K562 (cell line): ENCODE results near the gene PTGR3. TPM values are rescaled to one million over a fixed set of nuclear protein-coding genes. Genes with fewer than 3 reads are reported as not detected.

ENCODE experiments used
- ATAC-seq: fragments of 200-7000 bp; cut with Tn5 transposase; 3 replicates; pipeline ENCODE4 v1.9.1; 2020; ENCODE audit warnings: moderate library complexity
- BruUV-seq: library from RNA; stranded (reverse); fragments of 400-500 nt; replicated peaks from 2 replicates; lab custom pipeline; 2021; lab: Mats Ljungman, UMichigan
- CTCF ChIA-PET: fragments of 300-600 bp; formaldehyde crosslinking; extraction: SDS; loops from one replicate; lab custom pipeline; 2021; ENCODE audit warnings: low intra/inter-chr PET ratio; lab: Yijun Ruan, JAX
- POLR2A ChIA-PET: fragments of 300-600, 350-650 bp; sonication (Branson Sonifier 250); formaldehyde crosslinking; extraction: SDS; loops from one replicate; lab custom pipeline; 2021; ENCODE audit warnings: antibody characterized with exemption, inconsistent platforms; lab: Yijun Ruan, JAX
- DNase-seq, 4 experiments: peaks; one replicate each; pipeline versions ENCODE4 v3.0.0 to v3.0.0-alpha.2; 2011 to 2018; ENCODE audit warnings: low spot score in 3 of 4, mixed read lengths in 3 of 4; ENCODE audit errors: extremely low read depth in 1 of 4
- FAIRE-seq: peaks from 2 replicates; lab custom pipeline; 2011; peaks lifted over from hg19 to GRCh38; lab: Jason Lieb, UNC
- H2AFZ ChIP-seq: 2 replicates; pipeline ENCODE4 v1.6.0; 2011; ENCODE audit warnings: low read depth, low read length, control low read depth, inconsistent platforms
- H3K27ac ChIP-seq: fragments of 200-600 bp; 3 replicates; pipeline ENCODE4 v1.8.0; 2011; ENCODE audit warnings: low read depth, mild to moderate bottlenecking, control low read depth, inconsistent platforms, low read length, moderate library complexity, mixed read lengths; ENCODE audit errors: extremely low read depth
- H3K27me3 ChIP-seq, 2 experiments: fragments of 300-600 bp in 1 of 2; 2 replicates in 1 of 2; 3 replicates in 1 of 2; pipeline versions ENCODE4 v1.6.0 to v1.8.0; 2011; ENCODE audit warnings: inconsistent platforms in 2 of 2, low read length in 2 of 2, mild to moderate bottlenecking in 1 of 2, mixed read lengths in 1 of 2, moderate library complexity in 1 of 2; ENCODE audit not compliant: control insufficient read depth in 2 of 2, insufficient read depth in 2 of 2
- H3K36me3 ChIP-seq: fragments of 300-600 bp; 3 replicates; pipeline ENCODE4 v1.8.0; 2011; ENCODE audit warnings: mild to moderate bottlenecking, low read length, inconsistent platforms; ENCODE audit not compliant: control insufficient read depth, insufficient read depth
- H3K4me1 ChIP-seq, 2 experiments: fragments of 200-600 bp in 1 of 2; replicated peaks in 1 of 2; 2 replicates in 1 of 2; 3 replicates in 1 of 2; pipeline versions ENCODE4 v1.5.1 to v1.8.0; 2011; ENCODE audit warnings: inconsistent platforms in 2 of 2, low read length in 2 of 2, mild to moderate bottlenecking in 1 of 2, mixed read lengths in 1 of 2, moderate library complexity in 1 of 2; ENCODE audit not compliant: control insufficient read depth in 2 of 2, insufficient read depth in 2 of 2
- H3K4me2 ChIP-seq: 2 replicates; pipeline ENCODE4 v1.6.1; 2011; ENCODE audit warnings: low read length, control low read depth, inconsistent platforms, mixed read lengths; ENCODE audit not compliant: insufficient read depth
- H3K4me3 ChIP-seq: fragments of 200-600 bp; sonication (generic), shearing (Covaris generic); 2 replicates; pipeline ENCODE4 v1.5.1; 2016; ENCODE audit warnings: control low read depth, inconsistent platforms
- H3K79me2 ChIP-seq: fragments of 200-600 bp; 3 replicates; pipeline ENCODE4 v1.8.0; 2011; ENCODE audit warnings: low read length, inconsistent platforms; ENCODE audit not compliant: control insufficient read depth, insufficient read depth
- H3K9ac ChIP-seq, 2 experiments: 2 replicates each; pipeline versions ENCODE4 v1.6.0 to v1.6.1; 2011; ENCODE audit warnings: low read depth in 2 of 2, low read length in 2 of 2, control low read depth in 1 of 2, inconsistent platforms in 1 of 2, mild to moderate bottlenecking in 1 of 2, mixed read lengths in 1 of 2; ENCODE audit not compliant: insufficient read depth in 1 of 2
- H3K9me1 ChIP-seq: one replicate; pipeline ENCODE4 v1.6.0; 2011; ENCODE audit warnings: inconsistent platforms, mild to moderate bottlenecking, low read length, moderate library complexity; ENCODE audit not compliant: control insufficient read depth, insufficient read depth
- H3K9me3 ChIP-seq: replicated peaks from 2 replicates; pipeline ENCODE4 v1.5.1; 2011; ENCODE audit warnings: low read depth, low read length, inconsistent platforms; ENCODE audit not compliant: control insufficient read depth, insufficient read depth
- H4K20me1 ChIP-seq: replicated peaks from 2 replicates; pipeline ENCODE4 v1.6.1; 2011; ENCODE audit warnings: low read length, inconsistent platforms, mixed read lengths; ENCODE audit not compliant: control insufficient read depth, insufficient read depth
- CBX5 ChIP-seq: IDR thresholded peaks from 2 replicates; pipeline ENCODE4 v1.6.1; 2014; ENCODE audit warnings: low read depth, borderline replicate concordance
- E4F1 ChIP-seq: fragments of 250-450 bp; sonication (Bioruptor Pico); IDR thresholded peaks from 2 replicates; pipeline ENCODE4 v1.5.0; 2021; ENCODE audit warnings: mild to moderate bottlenecking, borderline replicate concordance
- EP400 ChIP-seq: fragments of 450-650 bp; IDR thresholded peaks from 2 replicates; pipeline ENCODE4 v1.6.1; 2017; ENCODE audit warnings: antibody characterized with exemption, mild to moderate bottlenecking, moderate library complexity
- FOXP1 ChIP-seq: sonication (generic); formaldehyde crosslinking; IDR thresholded peaks from 2 replicates; pipeline ENCODE4 v1.8.0; 2022; ENCODE audit warnings: mild to moderate bottlenecking, missing genetic modification reagents
- SMAD4 ChIP-seq: fragments of 250-450 bp; sonication (Bioruptor Pico); conservative IDR thresholded peaks from 2 replicates; pipeline ENCODE4 v1.8.0; 2021; ENCODE audit warnings: inconsistent platforms, mild to moderate bottlenecking, moderate library complexity
- SMARCC2 ChIP-seq: fragments of 450-650 bp; IDR thresholded peaks from 2 replicates; pipeline ENCODE4 v1.6.1; 2017; ENCODE audit warnings: antibody characterized with exemption, moderate library complexity, mild to moderate bottlenecking, low read depth
- TCF3 ChIP-seq: sonication (generic); formaldehyde crosslinking; IDR thresholded peaks from 2 replicates; pipeline ENCODE4 v1.4.0; 2020; ENCODE audit warnings: mild to moderate bottlenecking, missing genetic modification reagents
- VEZF1 ChIP-seq: fragments of 200-800 bp; sonication (Bioruptor generic); IDR thresholded peaks from 2 replicates; pipeline ENCODE4 v1.6.1; 2017; ENCODE audit warnings: missing genetic modification characterization, missing compliant biosample characterization
- ZNF347 ChIP-seq: fragments of 450-650 bp; formaldehyde crosslinking; IDR thresholded peaks from 2 replicates; pipeline ENCODE4 v1.4.0; 2020; ENCODE audit warnings: low read depth, mild to moderate bottlenecking, moderate library complexity
- ZNF785 ChIP-seq: fragments of 250-450 bp; sonication (Bioruptor Pico); IDR thresholded peaks from 2 replicates; pipeline ENCODE4 v1.4.0; 2020; ENCODE audit warnings: mild to moderate bottlenecking
- WGBS: fragments of 100-300 bp; shearing (Covaris generic); methylation state at CpG from one replicate; pipeline ENCODE4 v1.1.6; 2016; ENCODE audit warnings: low coverage, mixed read lengths; ENCODE audit not compliant: insufficient coverage; ENCODE audit errors: missing lambda C conversion rate; 5-methylcytosine and 5-hydroxymethylcytosine counted together
- in situ Hi-C: fragments of 300-500 bp; cut with MboI; formaldehyde crosslinking; loops from 4 replicates; pipeline ENCODE4 v1.15.0; 2018; ENCODE audit warnings: inconsistent platforms, mixed read lengths
- intact Hi-C: fragments of 100-400 bp; cut with micrococcal nuclease; formaldehyde crosslinking; loops from 2 replicates; pipeline ENCODE4 v1.14.2; 2022
- polyA plus RNA-seq, 8 experiments: library from polyadenylated mRNA; depleted of rRNA in 4 of 8; stranded (reverse) in 5 of 8; unstranded in 3 of 8; fragments of >200 nt; fragmentation: Nextera tagmentation in 2 of 8; fragmentation: Illumina TruSeq in 1 of 8; extraction: Ambion mirVana in 2 of 8; extraction: Trizol in 1 of 8; gene quantifications; 2 replicates each; pipeline versions ENCODE4 v1.2.1 to v1.2.3, GENCODE V29; 2011 to 2014; ENCODE audit warnings: inconsistent platforms in 1 of 8, missing spikeins in 1 of 8
- total RNA-seq, 7 experiments: library from RNA; depleted of rRNA in 6 of 7; stranded (reverse); fragments of >200 nt in 6 of 7; fragmentation: Illumina TruSeq in 2 of 7; extraction: Trizol in 2 of 7; gene quantifications; 2 replicates each; pipeline versions ENCODE4 v1.2.1 to v1.2.3, GENCODE V29; 2011 to 2021; ENCODE audit warnings: low replicate concordance in 1 of 7
- TF ChIP-seq, protein P1 (sequence below): fragments of 250-450 bp; sonication (Bioruptor Pico); IDR thresholded peaks from 2 replicates; pipeline ENCODE4 v1.4.0; 2020; ENCODE audit warnings: mild to moderate bottlenecking, moderate library complexity
- TF ChIP-seq, protein P2 (sequence below), 3 experiments: fragments of 200-800 bp in 1 of 3; sonication (Bioruptor generic) in 1 of 3; sonication (generic) in 1 of 3; formaldehyde crosslinking in 1 of 3; IDR thresholded peaks; 2 replicates each; pipeline versions ENCODE4 v1.6.1 to v1.8.0; 2016 to 2022; ENCODE audit warnings: mild to moderate bottlenecking in 2 of 3, missing compliant biosample characterization in 2 of 3, missing genetic modification characterization in 2 of 3, missing genetic modification reagents in 1 of 3

PTGR3 gene
- total and polyA plus RNA-seq, 9 of the 15 experiments (the other 6 are each of a cell fraction or from before 2014, with no cell fraction given) = 4.1 to 32.3 (median 15.3) TPM

GRCh38 chr18:75183973-75184493 is 24.9 kb downstream of the PTGR3 start:
- TF ChIP-seq, protein P1, sequence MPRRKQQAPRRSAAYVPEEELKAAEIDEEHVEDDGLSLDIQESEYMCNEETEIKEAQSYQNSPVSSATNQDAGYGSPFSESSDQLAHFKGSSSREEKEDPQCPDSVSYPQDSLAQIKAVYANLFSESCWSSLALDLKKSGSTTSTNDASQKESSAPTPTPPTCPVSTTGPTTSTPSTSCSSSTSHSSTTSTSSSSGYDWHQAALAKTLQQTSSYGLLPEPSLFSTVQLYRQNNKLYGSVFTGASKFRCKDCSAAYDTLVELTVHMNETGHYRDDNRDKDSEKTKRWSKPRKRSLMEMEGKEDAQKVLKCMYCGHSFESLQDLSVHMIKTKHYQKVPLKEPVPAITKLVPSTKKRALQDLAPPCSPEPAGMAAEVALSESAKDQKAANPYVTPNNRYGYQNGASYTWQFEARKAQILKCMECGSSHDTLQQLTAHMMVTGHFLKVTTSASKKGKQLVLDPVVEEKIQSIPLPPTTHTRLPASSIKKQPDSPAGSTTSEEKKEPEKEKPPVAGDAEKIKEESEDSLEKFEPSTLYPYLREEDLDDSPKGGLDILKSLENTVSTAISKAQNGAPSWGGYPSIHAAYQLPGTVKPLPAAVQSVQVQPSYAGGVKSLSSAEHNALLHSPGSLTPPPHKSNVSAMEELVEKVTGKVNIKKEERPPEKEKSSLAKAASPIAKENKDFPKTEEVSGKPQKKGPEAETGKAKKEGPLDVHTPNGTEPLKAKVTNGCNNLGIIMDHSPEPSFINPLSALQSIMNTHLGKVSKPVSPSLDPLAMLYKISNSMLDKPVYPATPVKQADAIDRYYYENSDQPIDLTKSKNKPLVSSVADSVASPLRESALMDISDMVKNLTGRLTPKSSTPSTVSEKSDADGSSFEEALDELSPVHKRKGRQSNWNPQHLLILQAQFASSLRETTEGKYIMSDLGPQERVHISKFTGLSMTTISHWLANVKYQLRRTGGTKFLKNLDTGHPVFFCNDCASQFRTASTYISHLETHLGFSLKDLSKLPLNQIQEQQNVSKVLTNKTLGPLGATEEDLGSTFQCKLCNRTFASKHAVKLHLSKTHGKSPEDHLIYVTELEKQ (CRISPR knock-in tag) = no peak
- TF ChIP-seq VEZF1 (CRISPR knock-in tag) (no peak), SMARCC2 (no peak), TCF3 (CRISPR knock-in tag) (no peak), ZNF347 (CRISPR knock-in tag) (no peak), FOXP1 (CRISPR knock-in tag) (no peak), CBX5 (no peak), SMAD4 (CRISPR knock-in tag) (no peak), EP400 (no peak), ZNF785 (CRISPR knock-in tag) (no peak), E4F1 (no peak)
- TF ChIP-seq, protein P2, sequence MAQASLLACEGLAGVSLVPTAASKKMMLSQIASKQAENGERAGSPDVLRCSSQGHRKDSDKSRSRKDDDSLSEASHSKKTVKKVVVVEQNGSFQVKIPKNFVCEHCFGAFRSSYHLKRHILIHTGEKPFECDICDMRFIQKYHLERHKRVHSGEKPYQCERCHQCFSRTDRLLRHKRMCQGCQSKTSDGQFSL (CRISPR knock-in tag; IDR thresholded peaks at IDR 0.05) = no peak
- TF ChIP-seq, protein P2 (tag; IDR thresholded peaks at IDR 0.05) = no peak
- intact Hi-C loops (no loop called here), in situ Hi-C loops (no loop called here)
- Histone ChIP-seq H3K27ac (no peak overlapping the region), H2AFZ (no peak overlapping the region), H3K9ac (no peak overlapping the region), H3K4me2 (no peak overlapping the region), H3K9me3 (no peaks in the 10 kb centered on the region), H3K27me3 (peaks cover 4 to 22% of the 10 kb centered on the region in 2 experiments), H3K79me2 (no peaks in the 10 kb centered on the region), H3K36me3 (no peaks in the 10 kb centered on the region), H3K4me3 (no peak overlapping the region), H3K9me1 (no peaks in the 10 kb centered on the region), H3K4me1 (no peaks in the 10 kb centered on the region), H4K20me1 (no peaks in the 10 kb centered on the region)
- WGBS = 13% methylated on average over 12 of the region's 14 CpGs
- ChIA-PET CTCF (no interaction called here), POLR2A (no interaction called here)
- no peak for ATAC-seq
- DNase-seq = no peak
- no TSS peak for BruUV-seq
- FAIRE-seq = no peak
